OCI-LY7 (cell line): ENCODE results near the gene PHF24. TPM values are rescaled to one million over a fixed set of nuclear protein-coding genes. Genes with fewer than 3 reads are reported as not detected.
"Not testable (repeated sequence)": the region's sequence is repeated elsewhere in the genome, so short reads cannot be mapped to it uniquely, and the experiment has no call there.

Experiments used
- BruUV-seq: library from RNA; stranded (reverse); fragments of 400-500 nt; replicated peaks from 2 replicates; lab custom pipeline; 2021; lab: Mats Ljungman, UMichigan
- CTCF ChIA-PET: fragments of 300-600 bp; sonication (Branson Sonifier 250); formaldehyde crosslinking; loops from one replicate; lab custom pipeline; 2022; ENCODE audit warnings: antibody characterized with exemption; ENCODE audit not compliant: unreplicated experiment; lab: Charles Lee
- POLR2A ChIA-PET: fragments of 300-600 bp; sonication (Branson Sonifier 250); formaldehyde crosslinking; loops from one replicate; lab custom pipeline; 2022; ENCODE audit warnings: antibody characterized with exemption; lab: Charles Lee
- DNase-seq: peaks from one replicate; pipeline ENCODE4 v3.0.0-alpha.2; 2015; ENCODE audit warnings: low spot score
- H2AFZ ChIP-seq: fragments of 200-600 bp; sonication (generic), shearing (Covaris generic); 2 replicates; pipeline ENCODE4 v1.6.1; 2014; ENCODE audit warnings: mild to moderate bottlenecking, antibody characterized with exemption, low read length, moderate library complexity
- H3K27ac ChIP-seq: fragments of 200-600 bp; sonication (generic); 2 replicates; pipeline ENCODE4 v1.5.1; 2014; ENCODE audit warnings: mixed run types, low read depth, mild to moderate bottlenecking, moderate library complexity, low read length, inconsistent platforms; ENCODE audit not compliant: poor library complexity, severe bottlenecking
- H3K36me3 ChIP-seq: fragments of 200-600 bp; sonication (generic); 2 replicates; pipeline ENCODE4 v1.6.1; 2014; ENCODE audit warnings: mild to moderate bottlenecking, antibody characterized with exemption, low read length, moderate library complexity, mixed read lengths; ENCODE audit not compliant: insufficient read depth
- H3K4me1 ChIP-seq: fragments of 200-600 bp; sonication (generic); 2 replicates; pipeline ENCODE4 v1.5.1; 2014; ENCODE audit warnings: mild to moderate bottlenecking, low read length; ENCODE audit not compliant: insufficient read depth, poor library complexity, severe bottlenecking
- H3K4me2 ChIP-seq: fragments of 200-600 bp; sonication (generic); 2 replicates; pipeline ENCODE4 v1.6.1; 2014; ENCODE audit warnings: mild to moderate bottlenecking, low read length
- H3K4me3 ChIP-seq: fragments of 200-600 bp; sonication (generic); 2 replicates; pipeline ENCODE4 v1.5.1; 2014; ENCODE audit warnings: mild to moderate bottlenecking, low read depth, low read length; ENCODE audit not compliant: poor library complexity, severe bottlenecking
- H3K79me2 ChIP-seq: fragments of 200-600 bp; sonication (generic); 2 replicates; pipeline ENCODE4 v1.6.1; 2016; ENCODE audit warnings: low read depth, mild to moderate bottlenecking, low read length, moderate library complexity, mixed read lengths; ENCODE audit not compliant: insufficient read depth
- H3K9me2 ChIP-seq: fragments of 200-600 bp; sonication (generic); 2 replicates; pipeline ENCODE4 v1.6.1; 2016; ENCODE audit warnings: mild to moderate bottlenecking, low read length, mixed read lengths; ENCODE audit not compliant: insufficient read depth
- H3K9me3 ChIP-seq: fragments of 200-600 bp; sonication (generic); 2 replicates; pipeline ENCODE4 v1.6.1; 2014; ENCODE audit warnings: mild to moderate bottlenecking, mixed run types, low read length, mixed read lengths
- H4K20me1 ChIP-seq: fragments of 200-600 bp; sonication (generic); 2 replicates; pipeline ENCODE4 v1.6.1; 2014; ENCODE audit warnings: mild to moderate bottlenecking, antibody characterized with exemption, low read length, moderate library complexity, mixed read lengths; ENCODE audit not compliant: insufficient read depth
- EZH2phosphoT487 ChIP-seq: fragments of 200-600 bp; sonication (generic); IDR thresholded peaks from 2 replicates; pipeline ENCODE4 v1.6.1; 2018; ENCODE audit warnings: low read depth, borderline replicate concordance, mild to moderate bottlenecking, mixed run types, antibody characterized with exemption, low read length, moderate library complexity, mixed read lengths
- intact Hi-C: fragments of 100-400 bp; cut with micrococcal nuclease; formaldehyde crosslinking; loops from one replicate; pipeline ENCODE4 v1.10.0; 2022; ENCODE audit not compliant: unreplicated experiment
- total RNA-seq, 2 experiments: library from RNA; depleted of rRNA in 1 of 2; stranded (reverse); fragments of >200 nt in 1 of 2; shearing (Covaris generic) in 1 of 2; gene quantifications; 2 replicates each; pipeline ENCODE4 v1.2.3, GENCODE V29; 2014 to 2022
- TF ChIP-seq, protein P1 (sequence below): fragments of 200-600 bp; sonication (generic); conservative IDR thresholded peaks from 2 replicates; pipeline ENCODE4 v1.5.1; 2014; ENCODE audit warnings: mild to moderate bottlenecking, antibody characterized with exemption, low read length, moderate library complexity, mixed read lengths

PHF24 gene
- total RNA-seq, 2 experiments from 2014 or later, result not detected

DNA sequence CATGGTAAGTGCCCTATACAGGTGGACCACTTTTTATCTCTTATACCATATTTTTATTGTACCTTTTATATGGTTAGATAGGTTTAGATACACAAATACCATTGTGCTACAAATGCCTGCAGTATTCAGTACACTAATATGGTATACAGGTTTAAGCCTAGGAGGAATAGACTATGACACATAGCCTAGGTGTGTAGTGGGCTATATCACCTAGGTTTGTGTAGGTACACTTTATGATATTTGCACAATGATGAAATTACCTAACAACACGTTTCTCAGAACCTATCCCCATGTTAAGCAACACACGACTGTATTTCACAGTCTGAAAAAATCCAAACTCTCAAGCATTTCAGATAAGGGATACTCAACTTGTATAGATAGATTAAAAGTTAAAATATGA is 9.6 kb upstream of the PHF24 start:
- intact Hi-C loops, result no loop called here
- H3K4me2 ChIP-seq, result no peak overlapping the region
- no peak overlapping the region for H3K4me3 ChIP-seq
- no peaks in the 10 kb centered on the region for H3K4me1 ChIP-seq
- H3K9me2 ChIP-seq, result no peaks in the 10 kb centered on the region
- POLR2A ChIA-PET, result interaction anchor here (0.6 kb wide), 1 partner anchor 255 kb away, joined by 5 read pairs; no protein-coding TSS in a partner anchor
- H3K36me3 ChIP-seq, result no peaks in the 10 kb centered on the region
- H4K20me1 ChIP-seq, result no peaks in the 10 kb centered on the region
- H3K27ac ChIP-seq, result no peak overlapping the region
- DNase-seq, result no peak
- H3K9me3 ChIP-seq, result no peaks in the 10 kb centered on the region
- CTCF ChIA-PET, result no interaction called here
- no peak overlapping the region for H2AFZ ChIP-seq
- H3K79me2 ChIP-seq, result no peaks in the 10 kb centered on the region
- BruUV-seq, result no TSS peak
- TF ChIP-seq, protein P1, sequence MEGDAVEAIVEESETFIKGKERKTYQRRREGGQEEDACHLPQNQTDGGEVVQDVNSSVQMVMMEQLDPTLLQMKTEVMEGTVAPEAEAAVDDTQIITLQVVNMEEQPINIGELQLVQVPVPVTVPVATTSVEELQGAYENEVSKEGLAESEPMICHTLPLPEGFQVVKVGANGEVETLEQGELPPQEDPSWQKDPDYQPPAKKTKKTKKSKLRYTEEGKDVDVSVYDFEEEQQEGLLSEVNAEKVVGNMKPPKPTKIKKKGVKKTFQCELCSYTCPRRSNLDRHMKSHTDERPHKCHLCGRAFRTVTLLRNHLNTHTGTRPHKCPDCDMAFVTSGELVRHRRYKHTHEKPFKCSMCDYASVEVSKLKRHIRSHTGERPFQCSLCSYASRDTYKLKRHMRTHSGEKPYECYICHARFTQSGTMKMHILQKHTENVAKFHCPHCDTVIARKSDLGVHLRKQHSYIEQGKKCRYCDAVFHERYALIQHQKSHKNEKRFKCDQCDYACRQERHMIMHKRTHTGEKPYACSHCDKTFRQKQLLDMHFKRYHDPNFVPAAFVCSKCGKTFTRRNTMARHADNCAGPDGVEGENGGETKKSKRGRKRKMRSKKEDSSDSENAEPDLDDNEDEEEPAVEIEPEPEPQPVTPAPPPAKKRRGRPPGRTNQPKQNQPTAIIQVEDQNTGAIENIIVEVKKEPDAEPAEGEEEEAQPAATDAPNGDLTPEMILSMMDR, result no peak

DNA sequence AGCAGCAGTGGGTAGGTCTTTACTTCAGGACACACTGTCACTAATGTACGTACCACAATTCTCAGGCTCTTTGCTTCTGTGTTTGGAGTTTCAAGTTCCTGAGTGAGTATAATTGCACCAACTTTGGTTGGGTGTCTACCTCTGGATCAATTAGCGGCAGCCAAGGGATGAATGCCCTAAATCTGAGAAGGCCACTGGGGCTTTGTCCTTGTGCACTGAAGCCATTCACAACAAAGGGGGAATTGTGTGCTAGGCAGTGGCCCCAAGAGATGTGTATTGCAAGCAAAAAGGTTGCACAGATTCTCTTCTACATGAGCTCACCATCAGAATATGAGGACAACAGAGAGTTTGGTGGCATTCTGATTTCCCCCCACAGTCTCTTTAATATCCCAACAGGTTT is 3.9 kb upstream of the PHF24 start:
- ChIA-PET CTCF (interaction anchor here (0.5 kb wide), 1 partner anchor 29 kb away, joined by 3 read pairs; no protein-coding TSS in a partner anchor), POLR2A (interaction anchor here (0.7 kb wide), 1 partner anchor 425 kb away, joined by 3 read pairs; no protein-coding TSS in a partner anchor)
- Histone ChIP-seq H3K4me1 (no peaks in the 10 kb centered on the region), H3K9me2 (no peaks in the 10 kb centered on the region), H2AFZ (no peak overlapping the region), H3K4me2 (no peak overlapping the region), H3K27ac (no peak overlapping the region), H3K9me3 (no peaks in the 10 kb centered on the region), H4K20me1 (no peaks in the 10 kb centered on the region), H3K79me2 (no peaks in the 10 kb centered on the region), H3K36me3 (no peaks in the 10 kb centered on the region), H3K4me3 (no peak overlapping the region)
- intact Hi-C loops, result no loop called here
- no peak for DNase-seq
- TF ChIP-seq, protein P1, result no peak
- TF ChIP-seq EZH2phosphoT487, result no peak
- no TSS peak for BruUV-seq

DNA sequence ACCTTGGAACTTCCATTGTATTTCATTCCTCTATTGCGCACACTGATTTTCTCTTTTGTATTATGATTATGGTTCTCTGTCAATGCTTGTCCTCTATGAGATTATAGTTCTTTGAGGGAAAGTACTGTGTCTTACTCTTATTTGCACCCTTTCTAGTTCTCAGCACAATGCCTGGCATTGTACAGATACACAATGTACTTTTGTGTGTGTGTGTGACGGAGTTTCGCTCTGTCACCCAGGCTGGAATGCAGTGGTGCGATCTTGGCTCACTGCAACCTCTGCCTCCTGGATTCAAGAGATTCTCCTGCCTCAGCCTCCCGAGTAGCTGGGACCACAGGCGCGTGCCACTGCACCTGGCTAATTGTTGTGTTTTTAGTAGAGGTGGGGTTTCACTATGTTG is 2.0 kb upstream of the PHF24 start:
- H2AFZ ChIP-seq, H3K4me3 ChIP-seq, H3K9me3 ChIP-seq, intact Hi-C loops, H3K36me3 ChIP-seq, H3K27ac ChIP-seq, POLR2A ChIA-PET, H3K4me1 ChIP-seq, H4K20me1 ChIP-seq, BruUV-seq, DNase-seq, H3K9me2 ChIP-seq, H3K4me2 ChIP-seq, H3K79me2 ChIP-seq, CTCF ChIA-PET: not testable (repeated sequence)
